Karpas-422 (cell line): ENCODE results near the gene COL15A1. TPM values are rescaled to one million over a fixed set of nuclear protein-coding genes. Genes with fewer than 3 reads are reported as not detected.

Source experiments
- DNase-seq: peaks from one replicate; pipeline ENCODE4 v3.0.0-alpha.2; 2015
- H2AFZ ChIP-seq: fragments of 200-600 bp; sonication (generic); 2 replicates; pipeline ENCODE4 v1.6.1; 2014; ENCODE audit warnings: antibody characterized with exemption, low read length, mixed read lengths
- H3K27ac ChIP-seq: fragments of 200-600 bp; sonication (generic); 2 replicates; pipeline ENCODE4 v1.5.1; 2014; ENCODE audit warnings: mild to moderate bottlenecking, low read length, moderate library complexity
- H3K27me3 ChIP-seq: fragments of 200-600 bp; sonication (generic); 2 replicates; pipeline ENCODE4 v1.6.1; 2014; ENCODE audit warnings: low read length, mixed read lengths
- H3K36me3 ChIP-seq: fragments of 200-600 bp; sonication (generic); 2 replicates; pipeline ENCODE4 v1.6.1; 2014; ENCODE audit warnings: low read length, mixed read lengths; ENCODE audit not compliant: insufficient read depth
- H3K4me1 ChIP-seq: fragments of 200-600 bp; sonication (generic); 2 replicates; pipeline ENCODE4 v1.6.1; 2014; ENCODE audit warnings: mild to moderate bottlenecking, low read length, mixed read lengths
- H3K4me2 ChIP-seq: fragments of 200-600 bp; sonication (generic); 2 replicates; pipeline ENCODE4 v1.6.1; 2014; ENCODE audit warnings: low read length, low read depth, mild to moderate bottlenecking; ENCODE audit not compliant: poor library complexity, severe bottlenecking
- H3K4me3 ChIP-seq: fragments of 200-600 bp; sonication (generic); 2 replicates; pipeline ENCODE4 v1.5.1; 2014; ENCODE audit warnings: mild to moderate bottlenecking, antibody characterized with exemption, low read length, mixed read lengths
- H3K79me2 ChIP-seq: fragments of 200-600 bp; sonication (generic); 2 replicates; pipeline ENCODE4 v1.6.1; 2014; ENCODE audit warnings: mild to moderate bottlenecking, low read length, mixed read lengths
- H3K9ac ChIP-seq: fragments of 200-600 bp; sonication (generic); 2 replicates; pipeline ENCODE4 v1.6.0; 2014; ENCODE audit warnings: low read length
- H3K9me2 ChIP-seq: fragments of 200-600 bp; sonication (generic), shearing (Covaris generic); replicated peaks from 2 replicates; pipeline ENCODE4 v1.6.0; 2014; ENCODE audit warnings: mild to moderate bottlenecking, low read length, moderate library complexity; ENCODE audit not compliant: insufficient read depth
- H3K9me3 ChIP-seq: fragments of 300-700, 200-600 bp; sonication (generic); 2 replicates; pipeline ENCODE4 v1.6.1; 2014; ENCODE audit warnings: low read length, mixed read lengths
- H4K20me1 ChIP-seq: fragments of 200-600 bp; sonication (generic); 2 replicates; pipeline ENCODE4 v1.6.1; 2014; ENCODE audit warnings: mild to moderate bottlenecking, antibody characterized with exemption, low read length, low read depth; ENCODE audit not compliant: insufficient read depth
- total RNA-seq: library from RNA; depleted of rRNA; stranded (reverse); fragments of >200 nt; shearing (Covaris generic); gene quantifications from 2 replicates; pipeline ENCODE4 v1.2.3, GENCODE V29; 2014; ENCODE audit warnings: low replicate concordance

Gene COL15A1
- total RNA-seq, 1 experiment from 2014 or later, result 0.93 TPM

DNA sequence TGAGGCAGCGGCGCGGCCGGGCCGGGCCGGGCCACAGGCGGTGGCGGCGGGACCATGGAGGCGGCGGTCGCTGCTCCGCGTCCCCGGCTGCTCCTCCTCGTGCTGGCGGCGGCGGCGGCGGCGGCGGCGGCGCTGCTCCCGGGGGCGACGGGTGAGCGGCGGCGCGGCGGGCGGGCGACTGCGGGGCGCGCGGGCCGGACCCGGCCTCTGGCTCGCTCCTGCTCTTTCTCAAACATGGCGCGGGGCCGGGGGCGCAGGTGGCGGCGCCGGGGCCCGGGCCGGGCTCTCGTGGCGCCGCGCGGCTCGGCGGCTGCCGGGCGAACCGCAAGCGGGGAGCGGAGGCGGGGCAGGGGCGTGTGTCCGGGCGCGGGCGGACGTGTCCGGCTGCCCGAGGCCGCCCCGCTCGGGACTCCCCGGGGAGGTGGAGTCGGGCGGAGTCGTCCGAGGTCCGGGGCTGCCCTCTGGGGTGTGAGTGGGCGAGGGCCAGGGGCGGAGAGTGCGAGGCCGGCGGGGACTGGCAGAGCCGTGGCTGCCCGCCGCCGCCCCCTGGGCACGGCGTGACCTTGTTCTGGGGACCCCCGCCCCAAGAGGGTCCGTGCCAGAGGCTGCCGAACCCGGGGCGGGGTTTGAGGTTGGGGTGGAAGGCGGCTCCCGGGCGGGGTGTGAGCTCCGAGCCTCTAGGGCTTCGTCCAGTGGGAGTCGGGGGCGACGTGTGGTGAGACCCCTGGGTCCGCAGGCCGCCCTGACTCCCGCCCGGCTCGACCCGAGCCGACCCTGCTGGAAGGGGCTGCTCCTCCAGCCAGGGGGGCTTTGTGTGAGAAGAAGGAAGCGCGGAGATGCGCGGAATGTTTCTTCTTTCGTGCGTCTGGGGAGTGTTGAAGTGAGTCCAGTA is 161.7 kb downstream of the COL15A1 start:
- Histone ChIP-seq H4K20me1 (peaks cover 33% of the 10 kb centered on the region), H3K4me2 (peak overlapping the region; percentile 89), H3K36me3 (no peaks in the 10 kb centered on the region), H3K79me2 (no peaks in the 10 kb centered on the region), H3K4me1 (peaks cover 15% of the 10 kb centered on the region), H3K9ac (peak overlapping the region; percentile 69), H3K4me3 (peak overlapping the region; percentile 77), H2AFZ (no peak overlapping the region), H3K9me3 (no peaks in the 10 kb centered on the region), H3K9me2 (no peaks in the 10 kb centered on the region), H3K27me3 (no peaks in the 10 kb centered on the region), H3K27ac (no peak overlapping the region)
- DNase-seq, result peak; percentile 63

DNA sequence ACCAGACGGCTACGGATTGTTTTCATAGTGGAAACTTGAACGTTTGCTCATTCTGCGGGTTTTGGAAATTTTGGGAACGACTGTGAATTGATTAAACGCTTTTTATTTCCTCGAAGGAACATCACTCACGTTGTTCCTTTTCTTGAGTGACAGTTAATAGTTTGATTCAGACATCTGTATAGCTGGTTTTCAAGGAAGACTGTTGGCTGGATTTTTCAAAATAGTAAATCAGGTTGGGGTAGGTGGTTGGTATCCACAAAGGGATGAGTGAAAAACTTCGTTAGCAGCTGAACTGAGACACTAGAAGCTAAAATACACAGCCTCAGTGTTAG is 162.3 kb downstream of the COL15A1 start:
- no peaks in the 10 kb centered on the region for H3K27me3 ChIP-seq
- H3K4me1 ChIP-seq, result peaks cover 15% of the 10 kb centered on the region
- H3K4me2 ChIP-seq, result peak overlapping the region; percentile 89
- H3K79me2 ChIP-seq, result no peaks in the 10 kb centered on the region
- no peaks in the 10 kb centered on the region for H3K36me3 ChIP-seq
- peak overlapping the region; percentile 69 for H3K9ac ChIP-seq
- H3K9me3 ChIP-seq, result no peaks in the 10 kb centered on the region
- H3K27ac ChIP-seq, result no peak overlapping the region
- peak overlapping the region; percentile 77 for H3K4me3 ChIP-seq
- DNase-seq, result no peak
- H3K9me2 ChIP-seq, result no peaks in the 10 kb centered on the region
- no peak overlapping the region for H2AFZ ChIP-seq
- peaks cover 33% of the 10 kb centered on the region for H4K20me1 ChIP-seq

DNA sequence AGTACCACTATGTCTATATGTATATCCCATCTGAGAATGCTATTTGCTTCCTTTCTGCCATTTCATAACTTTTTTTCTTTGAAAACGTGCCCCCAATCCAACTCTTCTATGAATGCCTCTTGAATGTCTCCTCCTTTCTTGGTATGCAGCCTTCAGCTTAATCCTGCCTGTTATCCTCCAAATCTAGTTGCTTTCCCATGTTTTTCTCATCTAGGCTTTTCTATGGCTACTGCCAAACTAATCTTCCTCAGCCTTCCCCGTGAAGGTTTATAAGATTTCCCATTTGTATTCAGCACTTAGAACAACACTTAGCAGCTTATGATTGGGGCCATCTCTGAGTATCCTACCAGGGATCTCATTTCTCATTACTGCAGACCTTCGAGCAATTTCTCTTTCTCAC is 163.7 kb downstream of the COL15A1 start:
- Histone ChIP-seq H3K27ac (no peak overlapping the region), H3K4me1 (peaks cover 15% of the 10 kb centered on the region), H3K79me2 (no peaks in the 10 kb centered on the region), H3K4me3 (no peak overlapping the region), H3K9ac (no peak overlapping the region), H2AFZ (no peak overlapping the region), H3K9me2 (no peaks in the 10 kb centered on the region), H3K9me3 (no peaks in the 10 kb centered on the region), H3K4me2 (no peak overlapping the region), H3K36me3 (no peaks in the 10 kb centered on the region), H4K20me1 (peaks cover 33% of the 10 kb centered on the region), H3K27me3 (no peaks in the 10 kb centered on the region)
- DNase-seq, result no peak

DNA sequence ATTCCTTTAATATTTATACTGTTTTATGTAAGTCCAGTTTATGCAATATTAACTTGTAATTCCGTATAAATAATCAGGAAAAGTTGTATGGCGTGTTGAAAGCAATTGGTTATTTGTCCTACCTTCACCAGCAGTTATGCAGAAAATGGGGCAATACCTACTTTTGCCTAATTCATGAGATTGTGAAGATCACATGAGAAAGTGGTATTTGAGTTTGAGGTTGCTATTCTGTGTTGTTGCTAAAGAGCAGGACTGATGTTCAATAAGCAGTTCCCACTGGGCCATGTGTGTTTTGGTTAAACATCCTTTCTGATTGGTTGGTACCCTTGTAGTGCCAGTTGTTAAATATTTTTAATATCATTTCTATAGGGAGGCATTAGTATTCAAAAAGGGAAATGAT is 164.4 kb downstream of the COL15A1 start:
- Histone ChIP-seq H4K20me1 (peaks cover 33% of the 10 kb centered on the region), H3K36me3 (no peaks in the 10 kb centered on the region), H3K9me2 (no peaks in the 10 kb centered on the region), H3K9ac (no peak overlapping the region), H3K4me1 (peaks cover 15% of the 10 kb centered on the region), H2AFZ (no peak overlapping the region), H3K4me2 (no peak overlapping the region), H3K27ac (no peak overlapping the region), H3K27me3 (no peaks in the 10 kb centered on the region), H3K4me3 (no peak overlapping the region), H3K9me3 (no peaks in the 10 kb centered on the region), H3K79me2 (no peaks in the 10 kb centered on the region)
- DNase-seq, result no peak

DNA sequence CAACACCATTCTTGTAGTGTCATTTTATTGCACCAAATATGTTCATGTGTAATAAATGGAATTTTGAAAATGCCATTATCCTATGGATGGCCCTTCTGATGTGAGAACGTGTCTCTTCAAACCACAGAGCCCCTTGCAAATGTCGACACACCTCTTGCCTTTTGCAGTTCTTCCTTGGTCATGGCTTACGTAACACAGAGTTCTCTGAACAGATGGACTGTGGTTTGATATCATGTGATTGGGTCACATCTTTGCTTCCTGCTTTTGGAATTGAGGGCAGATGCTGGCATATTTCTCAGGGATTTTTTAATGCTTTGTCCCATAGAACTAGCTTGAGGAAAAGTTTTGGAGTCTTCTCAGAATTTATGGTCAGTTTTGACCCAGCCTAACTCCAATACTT is 165.8 kb downstream of the COL15A1 start:
- Histone ChIP-seq H3K79me2 (no peaks in the 10 kb centered on the region), H3K9ac (no peak overlapping the region), H3K27ac (no peak overlapping the region), H3K27me3 (no peaks in the 10 kb centered on the region), H3K4me2 (no peak overlapping the region), H2AFZ (no peak overlapping the region), H3K4me3 (no peak overlapping the region), H3K9me3 (no peaks in the 10 kb centered on the region), H3K9me2 (no peaks in the 10 kb centered on the region), H3K4me1 (peaks cover 8% of the 10 kb centered on the region), H3K36me3 (no peaks in the 10 kb centered on the region), H4K20me1 (peaks cover 42% of the 10 kb centered on the region)
- no peak for DNase-seq

DNA sequence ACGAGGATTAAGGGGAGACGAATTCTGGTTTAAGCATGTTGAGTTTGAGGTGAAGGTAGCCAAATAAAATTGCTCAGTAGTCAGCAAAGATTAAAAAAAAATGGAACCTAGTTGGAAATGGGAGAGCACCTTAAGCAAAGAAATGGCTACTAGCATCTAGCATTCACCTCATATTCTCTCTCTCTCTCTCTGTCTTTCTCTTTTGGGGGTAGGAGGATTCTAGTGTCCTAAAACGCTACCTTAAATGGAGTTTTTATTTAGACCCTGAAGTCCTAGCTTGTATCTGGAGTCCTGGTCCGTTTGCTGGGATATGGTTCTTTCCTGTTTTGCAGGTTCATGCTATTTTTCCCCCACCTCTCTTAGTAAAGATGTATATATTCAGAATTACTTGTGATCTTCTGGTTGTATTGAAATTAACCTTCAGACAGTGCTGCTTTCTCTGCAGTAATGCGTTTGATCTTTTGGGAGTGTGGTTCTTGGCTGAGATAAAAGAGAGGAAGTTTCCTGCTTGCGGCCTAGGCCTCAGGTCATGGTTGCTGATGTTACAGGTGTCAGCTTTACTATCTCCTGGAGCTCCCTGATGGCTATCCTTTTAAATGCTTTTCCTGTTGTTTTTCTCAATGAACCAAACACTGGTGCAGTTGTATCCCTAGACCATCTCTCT is 169.2 kb downstream of the COL15A1 start:
- H3K9me3 ChIP-seq, result no peaks in the 10 kb centered on the region
- H3K4me1 ChIP-seq, result no peaks in the 10 kb centered on the region
- no peaks in the 10 kb centered on the region for H3K36me3 ChIP-seq
- H3K9me2 ChIP-seq, result no peaks in the 10 kb centered on the region
- H3K9ac ChIP-seq, result no peak overlapping the region
- H3K4me2 ChIP-seq, result no peak overlapping the region
- H3K4me3 ChIP-seq, result no peak overlapping the region
- peaks cover 27% of the 10 kb centered on the region for H4K20me1 ChIP-seq
- H3K79me2 ChIP-seq, result no peaks in the 10 kb centered on the region
- H3K27me3 ChIP-seq, result no peaks in the 10 kb centered on the region
- no peak overlapping the region for H2AFZ ChIP-seq
- H3K27ac ChIP-seq, result no peak overlapping the region
- DNase-seq, result no peak

DNA sequence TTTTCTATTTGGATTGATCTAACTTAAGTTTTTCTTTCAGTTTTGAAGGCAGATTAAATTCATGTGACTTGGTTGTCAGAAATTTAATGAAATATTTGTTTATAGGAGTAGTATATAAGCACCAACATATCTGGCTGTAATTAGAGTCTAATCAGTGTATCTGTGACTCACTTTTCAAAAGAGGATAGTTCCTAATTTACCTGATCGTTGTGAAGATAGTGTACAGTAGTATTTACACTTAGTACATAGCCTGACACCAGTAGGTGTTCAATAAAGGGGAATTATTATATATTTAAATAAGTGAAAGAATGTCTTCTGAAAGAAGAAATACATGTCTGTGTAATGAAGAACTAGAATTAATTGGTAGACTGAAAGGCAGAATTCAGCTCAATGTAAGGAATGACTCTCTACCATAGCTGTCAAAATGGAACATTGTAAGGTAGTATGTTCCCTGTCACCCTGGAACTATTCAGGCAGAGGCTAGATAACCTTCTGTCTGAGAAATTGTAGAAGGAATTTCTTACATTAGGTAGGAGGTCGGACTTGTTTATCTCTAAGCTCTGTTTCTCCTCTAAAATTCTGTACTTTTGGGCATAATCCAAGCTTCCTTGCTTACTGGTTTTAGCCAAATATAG is 169.8 kb downstream of the COL15A1 start:
- DNase-seq, result no peak
- no peaks in the 10 kb centered on the region for H3K9me3 ChIP-seq
- H3K27me3 ChIP-seq, result no peaks in the 10 kb centered on the region
- no peaks in the 10 kb centered on the region for H3K4me1 ChIP-seq
- H3K4me3 ChIP-seq, result no peak overlapping the region
- H3K27ac ChIP-seq, result no peak overlapping the region
- no peak overlapping the region for H2AFZ ChIP-seq
- no peaks in the 10 kb centered on the region for H3K79me2 ChIP-seq
- H3K4me2 ChIP-seq, result no peak overlapping the region
- H3K9me2 ChIP-seq, result no peaks in the 10 kb centered on the region
- H3K36me3 ChIP-seq, result no peaks in the 10 kb centered on the region
- H3K9ac ChIP-seq, result no peak overlapping the region
- peaks cover 21% of the 10 kb centered on the region; the same call in 1 of the 2 replicates for H4K20me1 ChIP-seq

DNA sequence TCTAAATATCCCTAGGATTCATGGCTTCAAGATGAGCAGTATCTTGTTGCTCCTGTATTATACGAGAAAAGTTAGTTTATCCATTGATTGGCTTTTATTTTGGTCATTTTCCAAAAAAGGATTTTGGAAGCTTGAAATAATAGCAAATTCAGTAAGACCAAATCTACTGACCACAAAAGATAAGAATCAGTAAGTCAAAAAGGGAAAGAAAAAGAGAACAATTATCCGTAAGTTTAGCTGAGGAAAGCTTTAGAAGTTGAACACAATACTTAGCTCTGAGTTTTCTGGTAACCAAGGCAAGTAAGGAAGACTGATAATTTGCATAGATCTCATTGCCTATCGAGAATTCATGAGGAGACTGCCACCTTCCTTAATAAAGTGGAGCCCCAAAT is 170.3 kb downstream of the COL15A1 start:
- DNase-seq, result no peak
- no peak overlapping the region for H3K27ac ChIP-seq
- peaks cover 17% of the 10 kb centered on the region; the same call in 1 of the 2 replicates for H4K20me1 ChIP-seq
- no peak overlapping the region for H3K9ac ChIP-seq
- H2AFZ ChIP-seq, result no peak overlapping the region
- H3K4me1 ChIP-seq, result peaks cover 5% of the 10 kb centered on the region
- H3K9me2 ChIP-seq, result no peaks in the 10 kb centered on the region
- H3K4me3 ChIP-seq, result no peak overlapping the region
- no peaks in the 10 kb centered on the region for H3K9me3 ChIP-seq
- H3K79me2 ChIP-seq, result no peaks in the 10 kb centered on the region
- H3K27me3 ChIP-seq, result no peaks in the 10 kb centered on the region
- no peak overlapping the region for H3K4me2 ChIP-seq
- H3K36me3 ChIP-seq, result no peaks in the 10 kb centered on the region
